Activated CD4-positive, alpha-beta T cell treated with anti-CD3 and anti-CD28 coated beads for 36 hours (primary cell): Measurements from ENCODE around the gene CDK5RAP2. TPM values are rescaled to one million over a fixed set of nuclear protein-coding genes. Genes with fewer than 3 reads are reported as not detected.

Experiments
- ATAC-seq: fragments of 200-7000 bp; cut with Tn5 transposase; one replicate; pipeline ENCODE4 v1.10.0; 2021; ENCODE audit warnings: mild to moderate bottlenecking, moderate library complexity
- CTCF ChIA-PET: fragments of 350-600 bp; sonication (Branson Sonifier 250); formaldehyde crosslinking; loops from one replicate; lab custom pipeline; 2021; ENCODE audit warnings: antibody characterized with exemption; lab: Charles Lee
- POLR2A ChIA-PET: fragments of 350-600 bp; sonication (Branson Sonifier 250); formaldehyde crosslinking; loops from one replicate; lab custom pipeline; 2021; ENCODE audit warnings: antibody characterized with exemption, inconsistent platforms; lab: Charles Lee
- DNase-seq: peaks from one replicate; pipeline ENCODE4 v3.0.0-alpha.2; 2020
- H3K27ac Mint-ChIP-seq: one replicate; pipeline ENCODE4 v1.8.0; 2021; ENCODE audit warnings: mixed read lengths
- H3K27me3 Mint-ChIP-seq: one replicate; pipeline ENCODE4 v1.8.0; 2021; ENCODE audit warnings: mixed read lengths
- H3K36me3 Mint-ChIP-seq: one replicate; pipeline ENCODE4 v1.8.0; 2021; ENCODE audit warnings: low read depth, mixed read lengths
- H3K4me1 Mint-ChIP-seq: one replicate; pipeline ENCODE4 v1.8.0; 2021; ENCODE audit warnings: mixed read lengths
- H3K4me3 Mint-ChIP-seq: one replicate; pipeline ENCODE4 v1.8.0; 2021; ENCODE audit warnings: mild to moderate bottlenecking, moderate library complexity, mixed read lengths
- H3K9me3 Mint-ChIP-seq: one replicate; pipeline ENCODE4 v1.8.0; 2021; ENCODE audit warnings: low read depth, mixed read lengths
- intact Hi-C, 2 experiments: fragments of 100-400 bp; cut with DNase I in 1 of 2; cut with micrococcal nuclease in 1 of 2; formaldehyde crosslinking; loops; one replicate each; pipeline versions ENCODE4 v1.14.2 to v1.15.1; 2022 to 2024; cut with DNase I, micrococcal nuclease
- total RNA-seq, 2 experiments: library from RNA; stranded (reverse); gene quantifications; one replicate each; pipeline ENCODE4 v1.2.3, GENCODE V29; 2021

Gene CDK5RAP2
- total RNA-seq, 2 experiments from 2014 or later, result 68.8 to 85.8 TPM

GRCh38 chr9:120375316-120375715, 204.7 kb downstream of the CDK5RAP2 start:
- intact Hi-C loops, result no loop called here
- Mint-ChIP-seq H3K27ac (no peak overlapping the region), H3K4me1 (no peaks in the 10 kb centered on the region), H3K36me3 (peaks cover 16% of the 10 kb centered on the region), H3K27me3 (no peaks in the 10 kb centered on the region), H3K4me3 (no peak overlapping the region), H3K9me3 (peaks cover 11% of the 10 kb centered on the region)
- ChIA-PET POLR2A (no interaction called here), CTCF (no interaction called here)
- ATAC-seq (no peak), DNase-seq (no peak)

- H3K4me3 Mint-ChIP-seq, result no peak overlapping the region
- ChIA-PET CTCF (no interaction called here), POLR2A (no interaction called here)
- no peak for ATAC-seq
- H3K27me3 Mint-ChIP-seq, result no peaks in the 10 kb centered on the region
- intact Hi-C loops, result no loop called here
- H3K27ac Mint-ChIP-seq, result no peak overlapping the region
- DNase-seq, result no peak
- no peaks in the 10 kb centered on the region for H3K4me1 Mint-ChIP-seq
- peaks cover 7% of the 10 kb centered on the region for H3K9me3 Mint-ChIP-seq
- H3K36me3 Mint-ChIP-seq, result peaks cover 11% of the 10 kb centered on the region
These were observed 205.2 kb downstream of the CDK5RAP2 start for GRCh38 chr9:120374817-120375216.

- Mint-ChIP-seq H3K9me3 (peaks cover 6% of the 10 kb centered on the region), H3K27me3 (no peaks in the 10 kb centered on the region), H3K27ac (no peak overlapping the region), H3K36me3 (peaks cover 10% of the 10 kb centered on the region), H3K4me3 (no peak overlapping the region), H3K4me1 (no peaks in the 10 kb centered on the region)
- ATAC-seq (no peak), DNase-seq (no peak)
- ChIA-PET CTCF (no interaction called here), POLR2A (no interaction called here)
- intact Hi-C loops, result no loop called here
These were observed 205.7 kb downstream of the CDK5RAP2 start for GRCh38 chr9:120374239-120374638.

- intact Hi-C loops, result no loop called here
- Mint-ChIP-seq H3K4me1 (no peaks in the 10 kb centered on the region), H3K27ac (no peak overlapping the region), H3K4me3 (no peak overlapping the region), H3K9me3 (peaks cover 6% of the 10 kb centered on the region), H3K36me3 (peaks cover 1% of the 10 kb centered on the region), H3K27me3 (no peaks in the 10 kb centered on the region)
- no peak for ATAC-seq
- POLR2A ChIA-PET, result no interaction called here
- CTCF ChIA-PET, result no interaction called here
- DNase-seq, result no peak
These were observed 207.9 kb downstream of the CDK5RAP2 start for GRCh38 chr9:120372040-120372439.

GRCh38 chr9:120369608-120370220, 210.3 kb downstream of the CDK5RAP2 start:
- Mint-ChIP-seq H3K27me3 (no peaks in the 10 kb centered on the region), H3K4me3 (no peak overlapping the region), H3K36me3 (no peaks in the 10 kb centered on the region), H3K27ac (no peak overlapping the region), H3K9me3 (peaks cover 3% of the 10 kb centered on the region), H3K4me1 (no peaks in the 10 kb centered on the region)
- ChIA-PET CTCF (no interaction called here), POLR2A (no interaction called here)
- no peak for ATAC-seq
- intact Hi-C loops, result no loop called here
- no peak for DNase-seq

- Mint-ChIP-seq H3K4me3 (no peak overlapping the region), H3K27me3 (no peaks in the 10 kb centered on the region), H3K9me3 (peaks cover 3% of the 10 kb centered on the region), H3K4me1 (no peaks in the 10 kb centered on the region), H3K27ac (no peak overlapping the region), H3K36me3 (no peaks in the 10 kb centered on the region)
- CTCF ChIA-PET, result no interaction called here
- POLR2A ChIA-PET, result no interaction called here
- intact Hi-C loops, result no loop called here
- DNase-seq (no peak), ATAC-seq (no peak)
These were observed 211.2 kb downstream of the CDK5RAP2 start for GRCh38 chr9:120368799-120369198.

- no peak for ATAC-seq
- ChIA-PET POLR2A (no interaction called here), CTCF (no interaction called here)
- no peak for DNase-seq
- Mint-ChIP-seq H3K4me1 (no peaks in the 10 kb centered on the region), H3K27me3 (no peaks in the 10 kb centered on the region), H3K36me3 (no peaks in the 10 kb centered on the region), H3K4me3 (no peak overlapping the region), H3K9me3 (peaks cover 3% of the 10 kb centered on the region), H3K27ac (no peak overlapping the region)
- intact Hi-C loops, result no loop called here
These were observed 213.3 kb downstream of the CDK5RAP2 start for GRCh38 chr9:120366644-120367019.

GRCh38 chr9:120365386-120365785, 214.6 kb downstream of the CDK5RAP2 start:
- CTCF ChIA-PET, result interaction anchor here (0.6 kb wide), 1 partner anchor 91 kb away, joined by 3 read pairs; no protein-coding TSS in a partner anchor

GRCh38 chr9:120363697-120364096, 216.3 kb downstream of the CDK5RAP2 start:
- ChIA-PET CTCF (no interaction called here), POLR2A (no interaction called here)
- no peaks in the 10 kb centered on the region for H3K27me3 Mint-ChIP-seq
- intact Hi-C loops, result no loop called here
- H3K27ac Mint-ChIP-seq, result no peak overlapping the region
- H3K36me3 Mint-ChIP-seq, result no peaks in the 10 kb centered on the region
- H3K4me1 Mint-ChIP-seq, result no peaks in the 10 kb centered on the region
- DNase-seq (no peak), ATAC-seq (no peak)
- no peak overlapping the region for H3K4me3 Mint-ChIP-seq
- peaks cover 3% of the 10 kb centered on the region for H3K9me3 Mint-ChIP-seq

More at GRCh38 chr9:120365386-120365785, 214.6 kb downstream of the CDK5RAP2 start:
- Mint-ChIP-seq H3K4me1 (no peaks in the 10 kb centered on the region), H3K4me3 (no peak overlapping the region), H3K27me3 (no peaks in the 10 kb centered on the region), H3K9me3 (peaks cover 3% of the 10 kb centered on the region), H3K27ac (no peak overlapping the region), H3K36me3 (no peaks in the 10 kb centered on the region)
- intact Hi-C loops, result no loop called here
- no peak for DNase-seq
- POLR2A ChIA-PET, result no interaction called here
- no peak for ATAC-seq

- ATAC-seq (no peak), DNase-seq (no peak)
- H3K4me3 Mint-ChIP-seq, result no peak overlapping the region
- no peaks in the 10 kb centered on the region for H3K4me1 Mint-ChIP-seq
- H3K27me3 Mint-ChIP-seq, result no peaks in the 10 kb centered on the region
- H3K27ac Mint-ChIP-seq, result no peak overlapping the region
- H3K9me3 Mint-ChIP-seq, result no peaks in the 10 kb centered on the region
- CTCF ChIA-PET, result interaction anchor here (0.6 kb wide), 1 partner anchor 929 kb away, joined by 3 read pairs; no protein-coding TSS in a partner anchor
- intact Hi-C loops, result no loop called here
- H3K36me3 Mint-ChIP-seq, result no peaks in the 10 kb centered on the region
- POLR2A ChIA-PET, result no interaction called here
These were observed 217.5 kb downstream of the CDK5RAP2 start for GRCh38 chr9:120362446-120362845.

GRCh38 chr9:120361551-120361950, 218.4 kb downstream of the CDK5RAP2 start:
- DNase-seq (no peak), ATAC-seq (no peak)
- Mint-ChIP-seq H3K27ac (no peak overlapping the region), H3K4me1 (no peaks in the 10 kb centered on the region), H3K36me3 (no peaks in the 10 kb centered on the region), H3K9me3 (peaks cover under 1% of the 10 kb centered on the region), H3K4me3 (no peak overlapping the region), H3K27me3 (no peaks in the 10 kb centered on the region)
- ChIA-PET POLR2A (no interaction called here), CTCF (no interaction called here)
- intact Hi-C loops, result no loop called here

GRCh38 chr9:120360510-120360909, 219.5 kb downstream of the CDK5RAP2 start:
- intact Hi-C loops, result no loop called here
- H3K4me1 Mint-ChIP-seq, result no peaks in the 10 kb centered on the region
- H3K9me3 Mint-ChIP-seq, result peaks cover 4% of the 10 kb centered on the region
- CTCF ChIA-PET, result no interaction called here
- H3K4me3 Mint-ChIP-seq, result no peak overlapping the region
- POLR2A ChIA-PET, result no interaction called here
- H3K27ac Mint-ChIP-seq, result no peak overlapping the region
- no peaks in the 10 kb centered on the region for H3K27me3 Mint-ChIP-seq
- no peaks in the 10 kb centered on the region for H3K36me3 Mint-ChIP-seq
- DNase-seq (no peak), ATAC-seq (no peak)
